Activated naive CD8-positive, alpha-beta T cell treated with anti-CD3 and anti-CD28 coated beads for 36 hours (primary cell): ENCODE results near the gene PACRG. TPM values are rescaled to one million over a fixed set of nuclear protein-coding genes. Genes with fewer than 3 reads are reported as not detected.

Experiments used
- DNase-seq: peaks from one replicate; pipeline ENCODE4 v3.0.0; 2021
- H3K27ac Mint-ChIP-seq: one replicate; pipeline ENCODE4 v1.8.0; 2022; ENCODE audit warnings: mild to moderate bottlenecking, moderate library complexity, mixed read lengths
- H3K27me3 Mint-ChIP-seq: one replicate; pipeline ENCODE4 v1.8.0; 2022; ENCODE audit warnings: mild to moderate bottlenecking, mixed read lengths
- H3K36me3 Mint-ChIP-seq: one replicate; pipeline ENCODE4 v1.8.0; 2021; ENCODE audit warnings: mild to moderate bottlenecking, mixed read lengths
- H3K4me1 Mint-ChIP-seq: one replicate; pipeline ENCODE4 v1.8.0; 2021; ENCODE audit warnings: mixed read lengths
- H3K4me3 Mint-ChIP-seq: one replicate; pipeline ENCODE4 v1.8.0; 2022; ENCODE audit warnings: mild to moderate bottlenecking, moderate library complexity, mixed read lengths
- H3K9me3 Mint-ChIP-seq: one replicate; pipeline ENCODE4 v1.8.0; 2022; ENCODE audit warnings: mixed read lengths
- total RNA-seq, 2 experiments: library from RNA; stranded (reverse); gene quantifications; one replicate each; pipeline ENCODE4 v1.2.3, GENCODE V29; 2021

PACRG gene
- total RNA-seq, 2 experiments from 2014 or later, result 0.50 TPM; not detected in 1

- no peaks in the 10 kb centered on the region for H3K9me3 Mint-ChIP-seq
- H3K4me3 Mint-ChIP-seq, result no peak overlapping the region
- H3K36me3 Mint-ChIP-seq, result no peaks in the 10 kb centered on the region
Measured at GRCh38 chr6:163321717-163322116, 593.9 kb downstream of the PACRG start.

DNA sequence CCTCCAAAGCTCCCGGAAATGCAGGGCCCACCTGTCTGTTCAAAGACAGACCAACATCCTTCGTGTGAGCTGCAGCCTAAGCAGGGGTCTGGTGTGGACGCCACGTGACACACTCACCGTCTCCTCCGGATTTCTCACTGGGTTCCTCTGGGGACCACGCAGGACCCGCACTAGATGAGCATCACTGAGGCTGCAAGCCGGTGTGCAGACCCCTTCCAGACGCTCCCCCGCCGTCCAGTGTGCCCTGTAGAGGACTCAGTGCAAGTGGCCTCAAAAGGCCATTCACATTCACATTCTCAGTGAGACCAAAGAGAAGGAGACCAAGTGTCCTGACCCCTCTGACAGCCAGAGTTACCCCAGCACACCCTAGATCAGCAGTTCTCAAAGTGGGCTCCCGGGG is 595.5 kb downstream of the PACRG start:
- Mint-ChIP-seq H3K27ac (no peak overlapping the region), H3K4me1 (no peaks in the 10 kb centered on the region), H3K36me3 (no peaks in the 10 kb centered on the region), H3K27me3 (peaks cover 22% of the 10 kb centered on the region), H3K9me3 (peaks cover 3% of the 10 kb centered on the region), H3K4me3 (no peak overlapping the region)
- no peak for DNase-seq

More at GRCh38 chr6:163321717-163322116, 593.9 kb downstream of the PACRG start:
- Mint-ChIP-seq H3K27ac (no peak overlapping the region), H3K4me1 (no peaks in the 10 kb centered on the region), H3K27me3 (peaks cover 22% of the 10 kb centered on the region)
- DNase-seq, result no peak

DNA sequence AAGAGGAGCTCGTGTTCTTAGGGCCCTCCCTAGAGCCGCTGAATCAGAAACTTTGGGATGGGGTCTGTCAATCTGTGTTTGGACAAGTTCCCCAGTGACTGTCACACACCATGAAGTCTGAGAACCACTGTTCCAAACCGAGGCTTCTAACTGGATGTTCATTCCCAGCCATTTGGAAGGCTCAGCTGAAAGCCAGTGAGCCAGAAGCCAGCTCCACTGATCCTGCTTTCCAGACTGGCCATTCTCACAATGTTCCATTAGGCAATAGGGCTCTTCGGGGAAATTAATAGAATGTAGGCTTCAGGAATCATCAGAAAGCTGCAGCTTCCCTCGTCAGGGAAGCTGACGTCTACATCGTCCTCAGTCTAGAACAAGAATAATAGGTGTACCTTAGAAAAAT is 595.9 kb downstream of the PACRG start:
- Mint-ChIP-seq H3K4me3 (no peak overlapping the region), H3K36me3 (no peaks in the 10 kb centered on the region), H3K9me3 (peaks cover 3% of the 10 kb centered on the region), H3K4me1 (no peaks in the 10 kb centered on the region), H3K27me3 (peaks cover 22% of the 10 kb centered on the region), H3K27ac (no peak overlapping the region)
- DNase-seq, result no peak

- Mint-ChIP-seq H3K9me3 (peaks cover 3% of the 10 kb centered on the region), H3K36me3 (no peaks in the 10 kb centered on the region), H3K4me3 (no peak overlapping the region), H3K27me3 (peaks cover 22% of the 10 kb centered on the region), H3K4me1 (no peaks in the 10 kb centered on the region), H3K27ac (no peak overlapping the region)
- no peak for DNase-seq
Measured at GRCh38 chr6:163324326-163324687, 596.5 kb downstream of the PACRG start.

DNA sequence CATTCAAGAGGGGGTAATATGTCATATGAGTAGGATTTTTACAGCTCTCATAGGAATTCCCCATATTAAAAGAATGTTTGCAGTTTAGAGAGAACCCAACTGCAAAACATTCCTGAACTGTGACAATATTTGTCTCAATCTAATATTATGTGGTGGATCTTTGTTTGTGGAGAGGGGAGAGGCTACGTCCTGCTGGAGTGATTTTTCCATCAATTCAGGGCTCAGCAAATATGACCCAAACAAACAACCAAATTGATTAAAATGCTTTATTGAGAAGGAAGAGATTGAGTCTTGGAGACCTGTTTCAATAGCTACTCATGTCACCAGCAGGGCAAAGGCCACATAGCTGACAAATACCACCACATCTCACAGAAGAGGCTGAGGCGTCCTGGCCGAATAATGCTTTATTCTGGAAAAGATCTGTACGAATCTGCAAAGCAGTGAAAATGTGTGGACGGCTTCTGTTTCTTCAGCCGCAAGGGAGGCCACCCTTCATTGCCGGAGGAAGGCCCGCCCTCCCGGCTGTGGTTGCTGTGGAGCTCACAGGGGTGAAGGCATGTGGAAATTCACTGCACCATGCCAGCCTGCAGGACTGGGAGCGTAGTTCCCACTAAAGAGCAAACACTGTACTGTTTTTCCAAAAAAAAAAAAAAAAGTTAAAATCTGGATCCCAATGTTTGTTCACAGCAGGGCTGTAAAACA is 597.1 kb downstream of the PACRG start:
- DNase-seq, result no peak
- no peaks in the 10 kb centered on the region for H3K4me1 Mint-ChIP-seq
- no peak overlapping the region for H3K27ac Mint-ChIP-seq
- H3K4me3 Mint-ChIP-seq, result no peak overlapping the region
- peaks cover 3% of the 10 kb centered on the region for H3K9me3 Mint-ChIP-seq
- peaks cover 22% of the 10 kb centered on the region for H3K27me3 Mint-ChIP-seq
- H3K36me3 Mint-ChIP-seq, result no peaks in the 10 kb centered on the region

DNA sequence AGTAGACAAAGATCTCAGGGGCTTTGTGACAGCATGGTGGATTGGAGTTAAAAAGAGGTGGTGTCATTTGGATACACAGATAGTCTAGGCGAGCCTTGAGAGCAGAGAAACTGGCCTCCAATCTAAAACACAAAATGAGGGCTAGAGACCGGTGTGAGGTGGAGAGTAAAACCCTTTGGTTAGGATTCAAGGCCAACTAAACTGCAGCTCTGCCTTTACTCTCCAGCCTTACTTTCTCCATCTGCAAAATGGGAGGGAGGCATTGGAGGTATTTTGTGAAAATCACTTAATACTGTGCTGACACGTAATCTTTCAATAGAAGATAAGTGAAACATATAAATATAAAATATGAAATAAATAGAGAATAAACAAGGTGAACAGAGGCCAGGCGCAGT is 597.6 kb downstream of the PACRG start:
- peaks cover 22% of the 10 kb centered on the region for H3K27me3 Mint-ChIP-seq

GRCh38 chr6:163327165-163327880 is 599.5 kb downstream of the PACRG start:
- no peak overlapping the region for H3K4me3 Mint-ChIP-seq
- H3K27ac Mint-ChIP-seq, result no peak overlapping the region
- no peaks in the 10 kb centered on the region for H3K36me3 Mint-ChIP-seq
- H3K9me3 Mint-ChIP-seq, result peaks cover 3% of the 10 kb centered on the region
- no peaks in the 10 kb centered on the region for H3K4me1 Mint-ChIP-seq
- H3K27me3 Mint-ChIP-seq, result peaks cover 15% of the 10 kb centered on the region
- DNase-seq, result no peak

More for the DNA sequence above, 597.6 kb downstream of the PACRG start:
- no peak overlapping the region for H3K4me3 Mint-ChIP-seq
- peaks cover 3% of the 10 kb centered on the region for H3K9me3 Mint-ChIP-seq
- no peak for DNase-seq
- no peaks in the 10 kb centered on the region for H3K36me3 Mint-ChIP-seq
- no peak overlapping the region for H3K27ac Mint-ChIP-seq
- H3K4me1 Mint-ChIP-seq, result no peaks in the 10 kb centered on the region

DNA sequence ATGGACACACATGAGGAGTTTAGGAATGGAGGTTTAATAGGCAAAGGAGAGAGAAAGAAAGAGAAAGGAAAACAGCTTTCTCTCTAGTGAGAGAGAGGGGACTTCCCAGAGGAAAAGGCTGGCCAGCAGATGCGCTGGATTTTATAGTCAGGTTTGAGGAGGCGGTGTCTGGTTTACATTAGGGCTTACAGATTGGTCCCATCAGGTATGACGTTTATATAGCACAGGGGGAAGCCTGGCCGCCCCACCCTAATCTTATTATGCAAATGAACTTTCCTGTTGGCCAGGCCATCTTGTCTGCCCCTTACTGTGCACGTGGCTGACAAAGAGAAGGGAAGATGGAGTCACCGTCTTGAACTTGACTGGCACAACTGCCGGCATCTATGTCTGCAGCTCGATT is 600.1 kb downstream of the PACRG start:
- H3K27me3 Mint-ChIP-seq, result peaks cover 18% of the 10 kb centered on the region
- H3K9me3 Mint-ChIP-seq, result peaks cover 3% of the 10 kb centered on the region
- no peak overlapping the region for H3K27ac Mint-ChIP-seq
- no peak overlapping the region for H3K4me3 Mint-ChIP-seq
- no peaks in the 10 kb centered on the region for H3K4me1 Mint-ChIP-seq
- H3K36me3 Mint-ChIP-seq, result no peaks in the 10 kb centered on the region
- no peak for DNase-seq

DNA sequence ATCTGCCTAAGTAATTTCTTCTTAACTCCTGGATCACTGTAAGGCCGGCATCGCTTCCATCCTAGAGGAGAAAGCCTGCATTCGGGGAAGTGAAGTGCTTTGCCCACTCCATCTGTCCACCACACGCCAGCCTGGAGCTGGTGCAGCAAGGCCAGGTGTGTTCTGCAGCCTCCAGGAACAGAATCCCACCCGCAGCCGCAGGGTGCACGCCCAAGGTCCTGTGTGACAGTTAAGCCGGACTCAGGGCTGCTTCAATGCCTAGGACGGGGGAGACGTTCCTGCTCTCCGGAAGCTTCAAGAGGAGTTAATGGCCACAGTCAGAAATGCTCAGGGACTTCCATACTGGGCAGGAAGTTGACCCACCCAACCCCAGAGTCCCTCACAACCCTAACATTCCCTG is 600.6 kb downstream of the PACRG start:
- Mint-ChIP-seq H3K27ac (no peak overlapping the region), H3K36me3 (no peaks in the 10 kb centered on the region), H3K27me3 (peaks cover 16% of the 10 kb centered on the region), H3K4me1 (no peaks in the 10 kb centered on the region), H3K9me3 (peaks cover 3% of the 10 kb centered on the region), H3K4me3 (no peak overlapping the region)
- DNase-seq, result no peak

- Mint-ChIP-seq H3K4me1 (no peaks in the 10 kb centered on the region), H3K36me3 (no peaks in the 10 kb centered on the region), H3K27me3 (peaks cover 16% of the 10 kb centered on the region), H3K27ac (no peak overlapping the region), H3K4me3 (no peak overlapping the region), H3K9me3 (peaks cover 3% of the 10 kb centered on the region)
- no peak for DNase-seq
Measured at GRCh38 chr6:163329991-163330390, 602.2 kb downstream of the PACRG start.

DNA sequence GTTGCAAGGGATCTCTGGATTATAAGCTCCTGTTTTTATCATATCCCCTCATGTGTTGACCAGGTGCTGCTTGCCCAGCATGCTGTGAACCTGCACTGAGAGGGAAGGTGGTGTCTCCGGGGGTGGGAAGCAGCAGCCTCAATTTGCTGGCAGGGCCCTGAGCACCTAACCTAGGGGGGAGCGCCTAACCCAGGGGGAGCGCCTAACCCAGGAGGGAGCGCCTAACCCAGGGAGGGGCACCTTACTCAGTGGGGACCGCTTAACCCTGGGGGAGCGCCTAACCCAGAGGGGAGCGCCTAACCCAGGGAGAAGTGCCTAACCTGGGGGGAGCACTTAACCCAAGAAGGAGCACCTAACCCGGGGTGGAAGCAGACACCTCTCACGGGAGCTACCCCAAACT is 603.5 kb downstream of the PACRG start:
- Mint-ChIP-seq H3K27ac (no peak overlapping the region), H3K4me1 (peaks cover 2% of the 10 kb centered on the region)

GRCh38 chr6:163332575-163332974 is 604.8 kb downstream of the PACRG start:
- Mint-ChIP-seq H3K9me3 (no peaks in the 10 kb centered on the region), H3K4me3 (no peak overlapping the region), H3K27me3 (peaks cover 23% of the 10 kb centered on the region), H3K36me3 (peaks cover 1% of the 10 kb centered on the region), H3K27ac (no peak overlapping the region), H3K4me1 (peaks cover 2% of the 10 kb centered on the region)
- DNase-seq, result no peak

More for the DNA sequence above, 603.5 kb downstream of the PACRG start:
- Mint-ChIP-seq H3K27me3 (peaks cover 18% of the 10 kb centered on the region), H3K9me3 (peaks cover 3% of the 10 kb centered on the region), H3K4me3 (no peak overlapping the region), H3K36me3 (no peaks in the 10 kb centered on the region)
- DNase-seq, result no peak

DNA sequence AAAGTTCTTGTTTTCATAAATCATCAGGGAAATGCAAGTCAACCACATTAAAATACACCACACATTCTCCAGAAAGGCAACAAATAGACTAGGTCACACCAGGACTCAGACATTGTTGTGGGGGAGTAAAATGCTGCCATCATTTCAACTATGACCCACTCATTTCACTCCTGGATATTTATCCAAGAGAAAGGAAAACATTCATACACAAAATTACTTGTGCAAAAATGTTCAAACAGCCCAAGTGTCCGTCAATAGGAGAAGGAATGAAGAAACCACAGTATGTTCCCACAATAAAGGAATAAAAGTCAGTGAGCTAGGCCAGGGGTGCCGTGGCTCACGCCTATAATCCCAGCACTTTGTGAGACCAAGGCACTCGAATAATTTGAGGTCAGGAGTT is 605.3 kb downstream of the PACRG start:
- H3K9me3 Mint-ChIP-seq, result no peaks in the 10 kb centered on the region
- no peak overlapping the region for H3K27ac Mint-ChIP-seq
- peaks cover 2% of the 10 kb centered on the region for H3K4me1 Mint-ChIP-seq
- peaks cover 23% of the 10 kb centered on the region for H3K27me3 Mint-ChIP-seq
- no peak for DNase-seq
- H3K4me3 Mint-ChIP-seq, result no peak overlapping the region
- peaks cover 1% of the 10 kb centered on the region for H3K36me3 Mint-ChIP-seq

GRCh38 chr6:163333701-163334663 is 606.2 kb downstream of the PACRG start:
- Mint-ChIP-seq H3K4me1 (peaks cover 2% of the 10 kb centered on the region), H3K9me3 (no peaks in the 10 kb centered on the region), H3K4me3 (no peak overlapping the region), H3K36me3 (peaks cover 1% of the 10 kb centered on the region), H3K27me3 (peaks cover 23% of the 10 kb centered on the region), H3K27ac (no peak overlapping the region)
- DNase-seq, result no peak

DNA sequence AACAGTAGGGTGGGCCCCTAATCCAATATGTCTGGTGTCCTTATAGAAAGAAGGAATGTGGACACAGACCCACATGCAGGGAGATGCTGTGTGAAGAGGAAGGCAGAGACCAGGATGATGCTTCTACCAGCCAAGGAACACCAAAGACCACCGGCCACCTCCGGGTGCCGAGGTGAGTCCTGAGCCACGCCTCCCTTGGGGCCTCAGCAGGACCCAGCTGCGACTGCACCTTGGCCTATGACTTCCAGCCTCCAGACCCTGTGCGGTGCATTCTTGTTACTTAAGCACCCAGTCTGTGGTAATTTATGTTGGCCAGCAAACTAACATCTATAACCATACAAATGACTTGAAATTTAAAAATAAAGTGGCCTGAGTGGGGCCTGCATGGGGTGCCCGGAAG is 607.3 kb downstream of the PACRG start:
- Mint-ChIP-seq H3K36me3 (peaks cover 1% of the 10 kb centered on the region), H3K27ac (no peak overlapping the region), H3K4me1 (peaks cover 2% of the 10 kb centered on the region), H3K27me3 (peaks cover 23% of the 10 kb centered on the region), H3K9me3 (no peaks in the 10 kb centered on the region), H3K4me3 (no peak overlapping the region)
- DNase-seq, result no peak
